ENCODE results near the gene LY6G5C. TPM values are rescaled to one million over a fixed set of nuclear protein-coding genes. Genes with fewer than 3 reads are reported as not detected.

The LY6G5C gene
- total and polyA plus RNA-seq, 4 donors: 2.8 to 5.0 (median 3.5) TPM

DNA sequence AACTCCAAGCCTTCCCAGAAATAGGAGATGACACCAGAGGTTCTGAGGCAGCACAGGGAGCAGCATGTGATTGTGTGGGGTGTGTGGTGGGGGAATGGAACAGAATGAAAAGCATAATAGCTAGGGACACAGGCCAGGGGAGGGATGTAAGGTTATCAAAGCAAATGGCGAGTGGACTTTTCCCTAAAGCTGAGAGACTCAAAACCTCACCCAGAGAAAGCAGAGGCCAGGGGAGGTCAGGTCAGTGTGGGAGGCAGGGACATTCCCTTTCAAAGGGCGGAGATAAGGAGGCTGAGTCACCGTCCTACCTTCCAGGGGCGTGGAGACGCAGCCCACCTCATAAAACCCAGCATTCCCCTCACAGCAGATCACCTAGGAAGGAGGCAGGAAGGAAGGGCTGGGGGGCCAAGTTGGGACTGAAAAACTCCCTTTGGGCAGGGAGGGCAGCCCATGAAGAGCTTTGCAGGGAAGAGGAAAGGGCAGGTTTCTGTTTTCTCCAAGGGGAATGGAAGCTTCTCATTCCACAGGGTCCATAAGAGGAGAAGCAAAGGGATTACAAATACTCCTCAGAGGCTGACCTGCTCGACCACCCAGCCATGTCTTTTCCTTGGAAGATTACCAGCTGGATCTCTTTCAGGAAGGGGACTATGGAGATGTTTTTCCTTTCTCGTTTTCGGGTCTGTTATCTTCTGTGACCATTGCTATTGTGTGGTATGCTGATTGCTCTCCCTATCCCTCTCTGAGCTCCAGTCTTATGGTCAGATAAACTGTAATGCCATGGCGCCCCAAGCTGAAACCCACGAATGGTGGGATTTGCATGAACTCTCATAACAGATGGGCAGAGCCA, 9.6 kb upstream of the LY6G5C start:
- Histone ChIP-seq H3K9ac (ENCODE audit: insufficient read depth in 1 of 2, low read length in 2 of 2) (no peak overlapping the region), H3K36me3 (ENCODE audit: control insufficient read depth in 4 of 4, insufficient read depth in 4 of 4, low read length in 4 of 4) (peaks cover 23 to 69% (median 33%) of the 10 kb centered on the region in 4 donors), H3K4me1 (ENCODE audit: control insufficient read depth in 5 of 5, insufficient read depth in 5 of 5, low read length in 5 of 5) (no peaks in the 10 kb centered on the region), H3K4me3 (no peak overlapping the region), H3K27ac (ENCODE audit: low read depth in 1 of 2, low read length in 1 of 2) (no peak overlapping the region), H3K27me3 (ENCODE audit: control insufficient read depth in 3 of 3, insufficient read depth in 3 of 3, low read length in 2 of 3) (no peaks in the 10 kb centered on the region), H3K9me3 (ENCODE audit: control insufficient read depth in 4 of 4, insufficient read depth in 3 of 4, low read length in 3 of 4) (no peaks in the 10 kb centered on the region)
- TF ChIP-seq CTCF (IDR thresholded peaks at IDR 0.05; ENCODE audit: control extremely low read depth, extremely low read depth): no peak
- 78 to 87% methylated on average over 10 of the region's 10 CpGs for WGBS, 2 donors
- DNase-seq: no peak
- ATAC-seq (ENCODE audit: insufficient read depth, low FRiP score): no peak

- no peak for ATAC-seq (ENCODE audit: insufficient read depth, low FRiP score)
- no peaks in the 10 kb centered on the region for H3K4me1 ChIP-seq (ENCODE audit: control insufficient read depth in 5 of 5, insufficient read depth in 5 of 5, low read length in 5 of 5)
- no peaks in the 10 kb centered on the region for H3K9me3 ChIP-seq (ENCODE audit: control insufficient read depth in 4 of 4, insufficient read depth in 3 of 4, low read length in 3 of 4)
- no peak for TF ChIP-seq CTCF (IDR thresholded peaks at IDR 0.05; ENCODE audit: control extremely low read depth, extremely low read depth)
- no peak for DNase-seq
- 80 to 81% methylated on average over 11 of the region's 11 CpGs for WGBS, 2 donors
- H3K36me3 ChIP-seq (ENCODE audit: control insufficient read depth in 4 of 4, insufficient read depth in 4 of 4, low read length in 4 of 4): peaks cover 22 to 63% (median 30%) of the 10 kb centered on the region in 4 donors
- H3K9ac ChIP-seq (ENCODE audit: insufficient read depth in 1 of 2, low read length in 2 of 2): no peak overlapping the region
- H3K27me3 ChIP-seq (ENCODE audit: control insufficient read depth in 3 of 3, insufficient read depth in 3 of 3, low read length in 2 of 3): no peaks in the 10 kb centered on the region
- H3K27ac ChIP-seq (ENCODE audit: low read depth in 1 of 2, low read length in 1 of 2): no peak overlapping the region
- H3K4me3 ChIP-seq: no peak overlapping the region
These were observed 8.6 kb upstream of the LY6G5C start for GRCh38 chr6:31689249-31690110.

GRCh38 chr6:31687860-31688693, 7.2 kb upstream of the LY6G5C start:
- H3K27ac ChIP-seq (ENCODE audit: low read depth in 1 of 2, low read length in 1 of 2): no peak overlapping the region
- 87 to 89% methylated on average over 14 of the region's 14 CpGs for WGBS, 2 donors

More at GRCh38 chr6:31687860-31688693, 7.2 kb upstream of the LY6G5C start:
- Histone ChIP-seq H3K36me3 (ENCODE audit: control insufficient read depth in 4 of 4, insufficient read depth in 4 of 4, low read length in 4 of 4) (peaks cover 17 to 53% (median 26%) of the 10 kb centered on the region in 4 donors), H3K4me3 (no peak overlapping the region), H3K9ac (ENCODE audit: insufficient read depth in 1 of 2, low read length in 2 of 2) (no peak overlapping the region), H3K9me3 (ENCODE audit: control insufficient read depth in 4 of 4, insufficient read depth in 3 of 4, low read length in 3 of 4) (no peaks in the 10 kb centered on the region), H3K27me3 (ENCODE audit: control insufficient read depth in 3 of 3, insufficient read depth in 3 of 3, low read length in 2 of 3) (no peaks in the 10 kb centered on the region), H3K4me1 (ENCODE audit: control insufficient read depth in 5 of 5, insufficient read depth in 5 of 5, low read length in 5 of 5) (peaks cover 0 to 8% (median 0%) of the 10 kb centered on the region in 5 donors)
- ATAC-seq (ENCODE audit: insufficient read depth, low FRiP score) (no peak), DNase-seq (no peak)
- TF ChIP-seq CTCF (IDR thresholded peaks at IDR 0.05; ENCODE audit: control extremely low read depth, extremely low read depth): no peak
